Retinal pigment epithelial cell (primary cell): ENCODE results near the gene SLC39A2.

Experiments used
- DNase-seq: peaks from one replicate; pipeline ENCODE4 v3.0.0-alpha.2; 2010; ENCODE audit warnings: low read depth
- H3K4me3 ChIP-seq: 2 replicates; pipeline ENCODE4 v1.5.1; 2011; ENCODE audit warnings: mild to moderate bottlenecking, low read length, control low read depth, moderate library complexity
- CTCF ChIP-seq: conservative IDR thresholded peaks from 2 replicates; pipeline ENCODE4 v1.5.1; 2011; ENCODE audit warnings: low read depth, low read length, control low read depth, inconsistent platforms

Gene SLC39A2

GRCh38 chr14:21026988-21027315 lies 27.9 kb downstream of the SLC39A2 start:
- DNase-seq, result no peak
- no peak overlapping the region for H3K4me3 ChIP-seq
- no peak for TF ChIP-seq CTCF

GRCh38 chr14:21029917-21030316 lies 30.8 kb downstream of the SLC39A2 start, which contains the start of gene TPPP2:
TSS of gene TPPP2 (plus strand) at chr14:21030217. CDS start at chr14:21030582, 365 bp downstream.
- DNase-seq, result no peak
- H3K4me3 ChIP-seq, result no peak within 1 kb of the TSS
- no peak for TF ChIP-seq CTCF

- DNase-seq, result no peak
- H3K4me3 ChIP-seq, result no peak overlapping the region
- no peak for TF ChIP-seq CTCF
Observed at GRCh38 chr14:21030531-21030930, 31.4 kb downstream of the SLC39A2 start.

GRCh38 chr14:21032326-21033132 lies 33.4 kb downstream of the SLC39A2 start:
- no peak for DNase-seq
- TF ChIP-seq CTCF, result no peak
- H3K4me3 ChIP-seq, result no peak overlapping the region

GRCh38 chr14:21033133-21033698 lies 34.1 kb downstream of the SLC39A2 start:
- no peak for DNase-seq
- no peak for TF ChIP-seq CTCF
- H3K4me3 ChIP-seq, result no peak overlapping the region

GRCh38 chr14:21034707-21035106 lies 35.6 kb downstream of the SLC39A2 start, which contains the start of gene RNASE13:
TSS of gene RNASE13 (minus strand) at chr14:21034807. CDS start at chr14:21034288, 519 bp downstream.
- H3K4me3 ChIP-seq, result no peak within 1 kb of the TSS
- TF ChIP-seq CTCF, result no peak
- DNase-seq, result no peak

- no peak for TF ChIP-seq CTCF
Observed at GRCh38 chr14:21036751-21037150, 37.7 kb downstream of the SLC39A2 start.

More at GRCh38 chr14:21036751-21037150, 37.7 kb downstream of the SLC39A2 start:
- no peak overlapping the region for H3K4me3 ChIP-seq
- no peak for DNase-seq
